ENCODE measurements around the gene EBP.

EBP gene

DNA sequence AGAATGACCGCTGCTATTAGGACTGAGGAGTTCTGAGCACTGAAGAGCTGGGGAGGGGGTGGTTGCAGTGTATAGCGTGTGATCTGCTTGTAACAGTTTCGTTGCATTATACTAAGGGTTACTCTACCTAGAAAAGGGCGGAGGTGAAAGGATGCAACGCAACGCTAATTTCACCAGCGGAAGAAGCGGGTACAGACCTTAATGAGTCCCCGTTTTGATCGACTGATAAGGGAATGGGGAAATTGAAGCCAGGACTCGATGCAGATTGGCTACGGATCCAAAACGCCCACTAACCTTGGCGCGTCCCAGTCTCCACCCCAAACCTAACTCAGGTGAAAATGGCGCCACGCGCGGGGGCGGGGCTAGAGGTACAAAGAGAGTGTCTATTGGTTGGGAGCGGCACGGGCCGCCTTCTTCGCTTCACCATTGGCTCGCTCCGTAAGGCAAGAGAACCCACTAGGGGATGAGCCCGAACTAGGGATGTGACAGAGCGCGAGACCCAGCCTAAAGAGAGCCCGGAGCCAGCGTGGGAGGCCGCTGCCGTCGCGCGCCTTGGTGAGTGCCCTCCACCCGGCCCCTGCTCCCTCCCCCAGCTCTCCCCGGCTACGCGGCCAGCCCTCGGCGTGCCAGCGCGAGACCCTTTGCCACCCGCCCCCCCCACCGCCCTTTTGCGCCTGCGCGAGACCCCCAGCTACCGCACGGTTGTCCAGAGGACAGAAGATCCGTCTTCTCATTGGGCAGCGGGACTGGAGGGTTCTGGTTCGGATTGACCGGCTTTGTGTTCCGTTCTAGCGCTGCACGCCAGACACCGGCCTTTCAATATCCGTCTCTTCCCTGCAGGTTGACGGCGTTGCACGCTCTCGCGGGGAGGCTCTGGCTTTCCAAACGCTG lies at the start of gene EBP:
Gene EBP, plus strand, starts transcription at position 456 of the 891 bp plus-strand sequence. CDS start 1,964 bp downstream, outside the sequence.
- peak; percentile 83 to 90 for DNase-seq (ENCODE audit: low read depth in 2 of 2)

DNA sequence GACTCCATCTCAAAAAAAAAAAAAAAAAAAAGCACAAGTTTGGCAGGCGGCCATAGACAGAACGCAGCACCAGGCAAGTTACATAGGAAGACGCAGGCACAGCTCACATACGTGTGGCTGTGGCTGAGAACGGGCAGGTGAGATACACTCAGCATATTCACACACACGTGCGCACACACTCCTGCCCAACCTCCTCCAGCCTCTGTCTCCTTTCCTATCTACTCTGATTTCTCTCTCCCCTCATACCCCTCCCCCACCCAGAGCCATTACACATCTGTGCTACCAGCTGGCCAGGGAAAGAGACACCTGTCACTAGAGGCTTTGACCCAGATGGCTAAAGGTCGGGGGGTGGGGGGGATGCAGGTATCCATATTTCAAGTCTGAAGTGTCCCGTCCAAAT lies 49.4 kb upstream of the EBP start:
- DNase-seq (ENCODE audit: low read depth in 2 of 2), result no peak

DNA sequence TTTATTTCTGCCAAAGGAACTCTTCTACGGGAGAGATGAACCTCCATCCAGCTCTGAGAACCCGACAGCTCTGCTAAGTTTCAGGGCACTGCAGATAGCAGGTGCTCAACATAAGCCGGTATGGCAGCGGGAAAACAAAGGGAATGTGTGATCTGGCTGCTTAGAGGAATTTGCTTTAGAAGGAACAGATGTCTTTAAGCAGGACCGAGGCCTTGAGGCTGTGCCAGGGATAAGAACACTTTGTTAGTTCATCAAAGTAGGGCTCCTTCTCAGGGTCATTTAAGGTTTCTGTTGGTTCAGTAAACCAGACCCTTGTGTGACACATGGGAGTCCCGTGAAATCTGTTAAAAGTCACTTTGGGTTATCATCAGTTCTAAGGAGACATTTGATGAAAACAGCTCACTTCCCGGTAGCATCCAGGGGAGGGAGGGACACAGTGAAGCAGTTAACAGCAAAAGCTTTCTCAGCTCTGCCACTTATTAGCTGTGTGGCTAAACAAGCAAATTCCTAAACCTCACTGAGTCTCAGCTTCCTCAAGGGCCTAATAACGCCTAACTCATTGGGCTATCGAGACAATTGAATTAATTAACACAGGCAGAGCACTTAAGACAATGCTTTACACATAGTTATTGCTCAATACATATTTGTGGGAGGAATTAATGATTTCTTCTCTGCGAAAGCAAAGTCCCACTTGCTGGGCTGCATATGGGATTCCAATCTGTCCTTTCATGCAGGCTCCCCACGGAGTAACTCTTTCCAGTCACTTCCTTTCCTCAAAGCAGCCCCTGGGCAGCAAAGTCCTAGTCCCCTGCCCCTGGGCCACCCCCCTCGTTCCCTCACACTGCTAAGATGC lies 48.5 kb upstream of the EBP start:
- DNase-seq (ENCODE audit: low read depth in 2 of 2), result no peak

DNA sequence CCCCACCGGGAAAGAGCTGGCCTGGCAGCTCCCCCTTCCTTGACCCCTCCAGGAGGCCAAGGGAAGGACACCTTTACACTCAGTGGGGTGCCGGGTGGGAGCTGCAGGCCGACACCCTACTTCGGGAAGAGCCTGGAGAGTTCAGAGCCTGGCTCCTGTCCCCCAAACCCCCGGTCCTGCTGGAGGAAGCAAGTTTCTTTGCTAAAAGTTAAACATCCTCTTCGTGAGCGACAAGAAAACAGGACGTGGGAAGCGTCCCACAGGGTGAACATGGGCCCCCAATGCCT lies 48.0 kb upstream of the EBP start:
- DNase-seq (ENCODE audit: low read depth in 2 of 2), result no peak

DNA sequence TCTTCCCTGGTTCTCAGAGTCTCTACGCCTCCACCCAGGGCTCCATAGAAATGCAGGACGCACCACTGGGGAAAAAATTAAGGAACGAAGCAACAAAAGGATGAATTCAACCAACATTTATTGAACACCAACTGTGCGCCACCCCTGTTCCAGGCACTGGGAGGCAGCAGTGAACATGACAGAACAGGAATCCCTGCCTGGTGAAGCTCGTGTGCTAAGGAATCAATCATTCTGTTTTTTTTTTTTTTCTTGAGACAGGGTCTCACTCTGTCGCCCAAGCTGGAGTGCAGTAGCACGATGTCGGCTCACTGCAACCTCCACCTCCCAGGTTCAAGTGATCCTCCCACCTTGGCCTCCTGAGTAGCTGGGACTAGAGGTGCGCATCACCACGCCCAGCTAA lies 47.5 kb upstream of the EBP start:
- no peak for DNase-seq (ENCODE audit: low read depth in 2 of 2)

DNA sequence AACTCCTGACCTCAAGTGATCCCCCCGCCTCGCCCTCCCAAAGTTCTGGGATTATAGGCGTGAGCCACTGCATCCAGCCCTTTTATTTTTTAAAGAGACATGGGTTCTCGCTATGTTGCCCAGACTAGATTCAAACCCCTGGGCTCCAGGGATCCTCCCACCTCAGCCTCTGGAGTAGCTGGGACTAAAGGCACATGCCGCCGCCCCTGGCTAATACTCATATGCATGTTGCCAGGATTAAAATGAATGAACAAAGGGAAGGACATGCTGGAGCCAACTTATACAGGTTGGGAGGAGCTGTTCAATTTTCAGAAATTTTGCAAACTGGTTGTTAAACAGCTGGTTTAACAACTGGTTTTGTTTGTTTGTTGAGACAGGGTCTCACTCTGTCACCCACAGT lies 47.0 kb upstream of the EBP start:
- no peak for DNase-seq (ENCODE audit: low read depth in 2 of 2)

DNA sequence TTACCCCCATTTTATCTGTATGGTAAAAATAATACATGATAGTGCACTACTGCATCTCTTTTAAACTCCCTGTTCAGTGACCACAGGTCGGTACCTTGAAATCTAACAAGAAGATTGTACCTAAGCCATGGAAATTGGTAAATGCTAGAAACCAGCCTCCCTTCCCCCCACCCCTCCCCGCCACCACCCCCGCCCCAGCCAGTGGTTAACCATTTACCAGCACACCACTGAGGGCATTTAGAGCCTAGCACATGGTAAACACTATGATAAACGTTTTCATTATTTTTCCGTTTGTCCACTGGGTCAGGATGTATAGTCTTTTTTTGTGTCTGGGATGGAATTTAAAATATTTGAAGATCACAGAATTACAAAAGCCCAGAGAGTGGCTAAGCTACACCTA lies 46.3 kb upstream of the EBP start:
- no peak for DNase-seq (ENCODE audit: low read depth in 2 of 2)

DNA sequence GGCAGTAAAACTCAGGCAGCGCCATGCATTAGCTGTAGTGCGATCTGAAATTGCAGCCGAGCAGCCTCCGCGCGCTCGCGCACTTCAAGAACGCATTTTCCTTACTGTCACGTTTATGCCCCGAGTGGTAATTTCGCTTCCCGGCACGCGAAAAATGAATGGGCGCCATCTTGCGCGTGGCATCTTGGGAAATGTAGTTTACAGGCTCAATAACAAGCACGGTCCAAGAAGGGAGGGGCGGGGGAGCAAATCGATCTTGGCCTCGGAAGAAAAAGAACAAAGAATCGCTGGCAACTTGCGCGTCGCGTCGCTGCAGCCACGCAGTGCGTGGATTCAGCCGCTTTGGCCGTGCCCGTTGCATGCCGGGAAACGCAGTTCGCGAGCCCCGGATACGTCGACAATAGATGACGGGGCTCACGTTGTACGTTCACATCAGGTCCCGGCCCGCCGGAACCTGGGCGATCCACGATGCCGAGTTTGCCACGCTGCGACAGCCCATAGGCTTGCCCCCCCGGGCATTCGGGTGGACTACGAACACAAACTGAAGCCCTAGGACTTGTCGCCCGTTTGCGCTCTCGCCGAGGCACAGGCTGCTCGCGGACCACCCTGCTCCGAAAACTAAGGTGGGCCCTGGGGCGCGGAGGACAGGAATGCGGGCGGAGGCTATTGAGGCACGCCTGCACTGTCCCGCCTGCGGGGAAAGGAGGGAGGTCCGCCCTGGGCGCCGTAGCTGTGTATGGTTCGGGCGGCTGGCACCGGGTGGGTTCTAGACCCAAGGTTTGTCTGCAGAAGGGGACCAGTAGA lies 45.6 kb upstream of the EBP start, which contains the start of gene FTSJ1:
Gene FTSJ1, plus strand, starts transcription at position 426 of the 804 bp plus-strand sequence. CDS start 1,849 bp downstream, outside the sequence.
- DNase-seq (ENCODE audit: low read depth in 2 of 2), result peak; percentile 70 to 74

DNA sequence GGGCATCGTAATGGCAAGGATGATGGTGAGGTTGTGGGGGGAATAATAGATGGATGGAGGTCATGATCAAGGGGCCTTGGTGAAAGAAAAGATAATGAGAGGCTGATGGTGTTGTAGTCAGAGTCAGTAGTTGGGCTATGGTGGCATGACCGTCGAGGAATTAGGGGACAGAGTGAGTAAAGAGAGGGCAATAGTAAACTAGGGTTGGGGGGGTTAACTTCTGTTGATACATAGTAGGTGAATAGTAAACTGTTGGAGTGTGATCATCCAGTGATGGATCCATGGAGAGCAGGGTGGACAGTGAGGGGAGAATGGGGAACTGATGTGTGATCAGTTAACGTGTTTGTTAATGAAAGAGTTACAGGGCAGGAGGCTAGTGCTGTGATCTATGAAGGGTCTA lies 44.7 kb upstream of the EBP start:
- no peak for DNase-seq (ENCODE audit: low read depth in 2 of 2)

DNA sequence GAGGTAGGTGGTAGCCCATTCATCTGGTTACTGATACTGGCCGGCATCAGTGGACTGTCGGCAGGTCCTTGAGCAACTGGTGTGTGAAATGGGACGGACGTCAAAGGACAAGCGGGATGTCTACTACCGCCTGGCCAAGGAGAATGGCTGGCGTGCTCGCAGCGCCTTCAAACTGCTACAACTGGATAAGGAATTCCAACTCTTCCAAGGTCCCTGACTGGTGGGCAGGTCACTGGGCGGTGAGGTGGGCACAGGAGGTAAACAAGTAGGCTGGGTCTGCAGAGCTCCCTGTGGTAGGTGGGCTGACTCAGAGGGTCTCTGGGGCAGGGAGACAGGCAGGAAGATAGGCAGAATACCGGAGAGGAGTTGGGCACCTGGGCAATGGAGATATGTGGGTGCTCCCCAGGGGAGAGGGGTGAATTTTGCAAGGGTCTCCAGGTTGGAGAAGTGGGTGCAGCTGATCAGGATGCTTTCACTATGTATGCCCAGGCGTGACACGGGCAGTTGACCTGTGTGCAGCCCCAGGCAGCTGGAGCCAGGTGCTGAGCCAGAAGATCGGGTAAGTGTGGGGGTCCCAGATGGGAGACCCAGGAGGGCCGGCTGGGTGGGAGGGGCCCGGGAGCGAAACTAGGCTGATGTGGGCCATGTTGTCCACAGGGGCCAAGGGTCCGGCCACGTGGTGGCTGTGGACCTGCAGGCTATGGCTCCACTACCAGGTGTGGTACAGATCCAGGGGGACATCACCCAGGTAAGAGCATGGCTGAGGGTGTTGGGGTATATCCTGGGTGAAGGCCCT lies 43.5 kb upstream of the EBP start:
- DNase-seq (ENCODE audit: low read depth in 2 of 2), result no peak

DNA sequence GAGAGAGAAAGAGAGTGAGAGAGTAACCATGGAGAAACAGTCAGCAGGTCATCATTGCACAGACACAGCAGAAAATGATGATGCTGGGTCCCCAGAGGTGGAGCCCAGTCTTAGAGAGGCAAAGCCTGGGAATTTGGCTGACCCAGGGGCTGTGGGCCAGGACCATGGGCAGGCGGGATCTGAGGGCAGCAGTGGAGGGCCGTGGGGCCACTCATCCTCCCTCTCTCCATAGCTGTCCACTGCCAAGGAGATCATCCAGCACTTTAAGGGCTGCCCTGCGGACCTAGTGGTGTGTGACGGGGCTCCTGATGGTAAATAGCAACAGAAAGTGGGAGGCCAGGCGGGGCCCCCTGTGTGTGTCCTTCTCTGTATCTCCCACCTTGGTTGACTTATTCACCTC lies 42.8 kb upstream of the EBP start:
- no peak for DNase-seq (ENCODE audit: low read depth in 2 of 2)

DNA sequence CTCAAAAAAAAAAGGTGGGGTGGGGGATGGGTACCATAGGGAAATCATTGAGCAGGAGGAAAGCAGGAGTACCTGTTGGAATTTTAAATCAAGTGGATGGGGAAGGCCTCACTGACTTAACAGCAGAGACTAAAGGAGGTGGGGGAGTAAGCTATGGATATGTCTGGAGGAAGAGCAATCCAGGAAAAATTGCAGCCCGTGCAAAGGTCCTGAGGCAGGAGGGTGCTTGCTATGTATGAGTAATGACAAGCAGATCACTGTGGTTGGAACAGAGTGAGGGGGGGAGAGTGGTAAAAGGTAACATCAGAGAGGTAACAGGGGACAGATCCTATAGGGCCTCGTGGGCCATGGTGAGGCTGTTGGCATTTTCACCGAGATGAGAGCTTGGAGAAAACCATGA lies 41.5 kb upstream of the EBP start:
- no peak for DNase-seq (ENCODE audit: low read depth in 2 of 2)

DNA sequence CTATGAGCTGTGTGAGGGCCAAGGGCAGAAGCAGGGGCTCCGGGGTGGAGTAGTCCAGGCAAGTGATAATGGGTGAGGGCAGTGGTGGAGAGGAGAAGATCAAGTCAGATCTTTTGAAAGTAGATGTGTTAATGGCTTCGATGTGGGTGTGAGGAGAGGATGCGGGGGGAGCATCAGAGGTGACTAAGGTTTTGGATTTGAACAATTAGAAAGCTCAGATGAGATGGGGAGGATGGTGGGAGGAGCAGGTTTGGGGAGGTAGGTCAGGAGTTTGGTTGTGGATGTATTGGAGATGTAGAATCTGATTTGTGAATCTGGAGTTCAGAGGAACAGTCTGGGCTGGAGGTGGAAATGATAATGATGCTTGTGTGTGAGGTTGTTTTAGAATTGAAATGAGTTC lies 41.0 kb upstream of the EBP start:
- no peak for DNase-seq (ENCODE audit: low read depth in 2 of 2)

DNA sequence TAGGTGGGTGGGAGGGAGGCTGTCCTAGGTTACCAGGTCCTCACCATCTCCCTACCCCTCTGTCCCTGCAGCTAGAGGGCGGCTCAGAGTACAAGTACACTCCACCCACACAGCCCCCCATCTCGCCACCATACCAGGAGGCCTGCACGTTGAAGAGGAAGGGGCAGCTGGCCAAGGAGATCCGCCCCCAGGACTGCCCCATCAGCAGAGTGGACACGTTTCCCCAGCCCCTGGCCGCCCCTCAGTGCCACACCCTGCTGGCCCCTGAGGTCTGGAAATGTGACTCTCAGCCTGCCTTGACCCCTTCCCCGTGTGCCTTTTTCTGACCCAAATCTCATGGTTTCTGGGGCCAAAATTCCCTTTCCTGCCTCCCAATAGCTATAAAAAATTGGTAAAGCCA lies 39.1 kb upstream of the EBP start:
- DNase-seq (ENCODE audit: low read depth in 2 of 2), result no peak

DNA sequence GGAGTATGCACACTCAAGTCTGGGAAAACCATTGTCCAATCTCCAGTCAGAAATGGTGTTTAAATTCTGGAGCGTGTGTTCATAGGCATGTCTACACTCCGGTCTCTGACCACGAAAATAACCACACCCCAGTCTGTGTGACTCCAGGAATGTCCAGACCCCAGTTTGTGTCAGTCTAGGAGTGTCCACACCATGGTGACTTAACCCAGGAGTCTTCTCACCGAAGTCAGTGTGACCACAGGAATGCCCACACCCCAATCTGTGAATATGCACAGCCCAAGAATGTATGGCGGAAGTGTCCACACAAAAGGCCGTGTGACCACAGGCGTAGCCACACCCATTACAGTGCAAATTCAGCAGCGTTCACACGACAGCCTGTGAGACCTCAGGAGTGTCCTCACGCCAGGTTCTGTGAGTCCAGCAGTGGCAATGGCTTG lies 34.2 kb upstream of the EBP start:
- DNase-seq (ENCODE audit: low read depth in 2 of 2), result no peak

DNA sequence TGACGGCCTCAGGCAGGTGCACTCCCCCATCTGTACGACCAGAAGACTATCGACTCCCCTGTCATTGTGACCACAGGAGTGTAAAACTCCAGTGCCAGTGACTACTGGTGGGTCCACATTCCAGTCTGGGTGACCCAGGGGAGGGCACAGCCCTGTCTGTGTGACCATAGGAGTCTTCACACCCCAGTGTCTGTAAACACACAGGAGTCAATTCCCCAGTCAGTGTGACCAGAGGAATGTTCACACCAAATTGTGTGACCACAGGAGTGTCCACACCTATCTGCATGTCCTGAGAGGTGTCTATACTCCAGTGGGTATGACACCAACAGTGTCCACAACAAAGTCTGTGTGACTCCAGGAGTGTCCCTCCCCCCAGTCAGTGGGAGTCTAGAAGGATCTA lies 33.6 kb upstream of the EBP start:
- no peak for DNase-seq (ENCODE audit: low read depth in 2 of 2)

DNA sequence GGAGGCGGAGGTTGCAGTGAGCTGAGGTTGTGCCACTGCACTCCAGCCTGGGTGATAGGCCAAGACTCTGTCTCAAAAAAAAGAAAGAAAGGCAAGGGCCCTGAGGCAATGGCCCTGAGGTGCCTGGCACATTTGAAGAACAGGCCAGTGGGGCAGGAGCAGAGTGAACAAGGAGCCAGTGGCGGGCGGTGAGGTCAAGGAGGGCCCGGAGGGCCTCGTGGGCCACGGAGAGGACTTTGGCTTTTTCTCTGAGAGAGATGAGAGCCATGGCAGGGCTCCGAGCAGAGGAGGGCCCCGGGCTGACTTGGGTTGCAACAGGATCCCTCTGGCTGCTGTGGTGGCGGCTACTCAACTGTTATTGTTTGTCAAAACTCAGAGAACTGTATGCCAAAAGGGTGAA lies 32.3 kb upstream of the EBP start:
- no peak for DNase-seq (ENCODE audit: low read depth in 2 of 2)

DNA sequence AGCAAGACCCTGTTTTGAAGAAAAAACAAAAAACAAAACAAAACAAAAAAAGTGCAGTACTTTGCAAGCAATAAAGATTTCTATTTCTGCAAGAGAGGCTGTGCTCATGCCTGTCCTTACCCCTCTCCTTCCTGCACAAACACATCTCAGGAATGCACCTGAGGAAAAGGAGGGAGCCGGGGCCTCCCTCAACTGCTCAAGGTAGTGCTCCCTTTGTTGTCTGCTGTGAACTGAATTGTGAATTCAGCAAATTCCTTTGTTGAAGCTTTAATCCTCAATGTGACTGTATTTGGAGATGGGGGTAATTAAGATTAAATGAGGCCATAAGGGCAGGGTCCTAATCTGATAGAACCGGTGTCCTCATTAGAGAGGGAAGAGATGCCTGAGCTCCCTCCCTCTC lies 31.7 kb upstream of the EBP start:
- DNase-seq (ENCODE audit: low read depth in 2 of 2), result no peak

DNA sequence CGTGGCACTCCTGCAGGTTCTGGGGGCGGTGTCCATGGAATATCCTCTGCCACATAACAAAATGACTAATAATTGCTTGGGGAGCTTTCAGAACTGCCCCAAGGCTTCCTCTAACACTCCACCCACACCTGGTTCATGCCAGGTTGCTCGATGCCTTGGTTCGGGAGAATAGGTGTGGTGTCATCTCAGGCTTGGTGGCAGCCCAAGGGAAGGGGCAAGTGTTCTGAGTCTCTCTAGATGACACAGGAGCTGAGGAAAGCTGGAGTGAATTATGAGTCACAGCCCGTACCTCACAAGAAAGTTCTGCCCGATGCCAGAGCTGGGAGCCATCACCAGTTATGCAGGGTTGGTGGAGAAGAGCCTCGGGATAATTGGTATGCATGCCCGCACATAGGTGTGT lies 30.9 kb upstream of the EBP start:
- DNase-seq (ENCODE audit: low read depth in 2 of 2), result no peak

DNA sequence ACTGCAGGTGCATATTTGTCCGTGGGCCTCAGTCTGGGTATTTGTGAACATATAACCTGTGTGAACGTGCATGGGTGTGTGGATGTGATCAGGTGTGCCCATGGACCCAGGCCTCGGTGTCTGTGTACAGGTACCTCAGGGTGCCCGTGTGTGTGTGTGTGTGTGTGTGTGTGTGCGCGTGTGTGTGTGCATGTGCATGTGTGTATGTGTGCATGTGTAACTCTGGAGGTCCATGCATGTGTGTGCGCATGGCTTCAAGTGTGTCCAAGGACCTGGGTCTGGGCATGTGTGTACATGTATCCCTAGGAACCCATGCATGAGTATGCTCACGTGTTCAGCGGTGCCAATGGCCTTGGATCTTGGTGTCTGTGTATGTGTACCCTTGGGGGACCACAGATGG lies 29.8 kb upstream of the EBP start:
- no peak for DNase-seq (ENCODE audit: low read depth in 2 of 2)

DNA sequence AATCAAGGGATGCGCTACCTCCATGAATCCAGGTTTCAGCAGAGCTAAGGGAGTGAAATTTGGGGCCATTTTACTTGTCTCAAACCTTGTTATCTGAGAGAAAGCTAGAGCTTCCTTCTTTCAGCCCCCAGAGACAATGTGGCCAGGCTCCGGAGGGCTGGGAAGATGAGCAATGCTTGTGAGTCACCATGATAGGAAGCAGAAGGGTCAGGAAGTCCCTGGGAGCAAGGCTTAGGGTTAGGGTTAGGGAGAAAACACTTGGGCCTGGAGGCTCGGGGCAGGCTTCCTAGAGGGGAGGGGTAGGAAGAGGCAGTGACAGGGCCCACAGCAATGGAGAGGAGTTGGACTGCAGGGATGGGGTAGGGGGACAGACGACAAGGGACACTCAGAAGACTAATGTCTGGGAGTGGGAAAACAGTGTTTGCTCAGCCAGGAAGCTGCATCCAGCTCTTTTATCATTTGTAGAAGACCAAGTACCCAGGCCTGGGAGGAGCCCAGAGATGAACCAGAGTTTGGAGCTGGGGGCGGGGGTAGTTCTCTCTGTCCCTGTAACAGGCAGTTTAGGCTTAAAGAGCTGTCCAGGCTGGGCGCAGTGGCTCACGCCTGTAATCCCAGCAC lies 29.2 kb upstream of the EBP start:
- DNase-seq (ENCODE audit: low read depth in 2 of 2), result no peak
